Measurements from ENCODE around the gene MTMR8.
"Not testable (repeated sequence)": the region's sequence is repeated elsewhere in the genome, so short reads cannot be mapped to it uniquely, and the experiment has no call there.

The MTMR8 gene

DNA sequence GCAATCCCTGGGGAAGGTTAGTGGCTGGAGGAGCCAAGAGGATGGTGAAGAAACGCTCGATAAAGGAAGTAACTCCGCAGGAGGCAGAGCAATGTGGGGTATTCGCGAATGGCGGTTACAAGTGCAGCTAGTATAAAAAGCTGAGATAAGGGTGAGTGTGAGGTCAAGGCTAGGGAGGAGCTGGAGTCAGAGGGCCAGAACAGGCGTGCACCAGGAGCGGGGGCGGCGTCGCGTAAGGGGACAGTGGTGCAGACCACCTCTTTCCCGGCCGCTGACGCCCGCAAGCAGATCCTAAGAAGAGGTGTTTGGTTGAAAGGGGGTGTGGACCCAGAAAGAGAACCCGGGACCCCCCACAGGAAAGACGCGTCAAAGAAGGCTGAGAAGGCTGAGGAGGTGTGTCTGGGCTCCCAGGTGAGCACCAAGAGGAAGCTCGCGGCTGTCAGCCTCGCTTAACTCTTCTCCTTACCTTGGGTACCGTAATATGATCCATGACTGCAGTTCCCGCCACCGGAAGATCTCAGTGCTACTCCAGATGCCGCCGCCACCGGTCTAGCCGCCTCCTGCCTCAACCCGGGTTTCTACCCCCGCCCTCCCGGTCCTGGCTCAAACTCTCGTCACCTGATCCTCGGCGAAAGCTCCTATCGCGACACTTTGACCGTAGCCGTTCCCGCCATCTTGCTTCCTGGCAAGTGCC, at the start of gene MTMR8:
MTMR8 (minus strand) TSS at position 579 of the 694 bp plus-strand sequence; CDS start at position 490, 89 bp downstream.
- peak; percentile 52 for DNase-seq

DNA sequence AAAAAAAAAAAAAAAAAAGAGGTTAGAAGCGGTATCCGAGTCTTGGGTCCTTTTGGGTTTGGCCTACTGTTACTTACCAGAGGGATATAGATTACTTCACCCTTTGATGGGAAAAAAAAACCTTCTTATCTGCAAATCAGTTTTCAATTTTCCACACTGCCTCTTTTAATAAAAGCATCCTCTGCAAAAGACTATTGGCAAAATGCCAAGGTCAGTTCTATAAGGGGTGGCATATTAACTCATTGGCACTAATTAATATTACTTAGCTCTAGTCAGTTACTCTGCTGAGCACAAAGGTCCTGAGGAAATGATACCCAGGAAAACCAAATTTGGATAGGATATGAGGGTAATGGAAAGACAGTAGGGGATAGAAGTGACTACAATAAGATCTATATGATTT, 44.3 kb upstream of the MTMR8 start:
- no peak for DNase-seq

DNA sequence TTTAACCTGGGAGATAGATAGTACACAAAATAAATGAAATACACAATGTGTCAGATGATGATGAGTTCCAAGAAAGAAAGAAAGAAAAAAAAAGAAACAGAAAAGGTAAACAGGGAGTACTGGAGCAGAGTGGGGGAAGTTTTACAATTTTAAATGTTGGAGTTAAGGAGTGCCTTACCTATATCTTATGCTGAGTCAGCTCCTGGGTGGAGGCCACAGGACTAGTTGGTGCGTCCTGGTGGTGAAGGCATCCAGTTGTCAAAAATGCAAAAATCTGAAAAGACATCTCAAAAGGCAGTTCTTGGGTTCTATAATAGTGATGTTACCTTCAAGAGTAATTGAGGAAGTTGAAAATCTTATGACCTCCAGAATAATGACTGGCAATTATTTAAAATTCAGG, 42.4 kb upstream of the MTMR8 start:
- no peak for DNase-seq

DNA sequence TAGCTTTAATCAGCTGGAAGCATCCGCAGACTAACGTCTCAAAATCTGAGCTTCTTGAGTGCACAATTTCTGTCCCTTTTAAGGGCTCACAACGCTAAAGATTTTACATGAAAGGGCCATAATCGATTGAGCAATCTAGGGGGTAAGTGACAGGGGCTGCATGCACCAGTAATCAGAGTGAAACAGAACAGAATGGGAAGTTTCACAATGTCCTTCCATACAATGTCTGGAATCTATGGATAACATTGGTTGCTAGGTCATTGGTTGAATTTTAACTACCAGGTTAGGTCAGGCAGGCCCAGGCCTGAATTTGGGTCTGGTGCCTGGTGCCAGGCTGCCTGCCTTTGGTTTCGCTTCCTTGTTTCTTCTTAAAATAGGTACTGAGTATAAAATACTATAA, 42.0 kb upstream of the MTMR8 start:
- DNase-seq, result no peak

DNA sequence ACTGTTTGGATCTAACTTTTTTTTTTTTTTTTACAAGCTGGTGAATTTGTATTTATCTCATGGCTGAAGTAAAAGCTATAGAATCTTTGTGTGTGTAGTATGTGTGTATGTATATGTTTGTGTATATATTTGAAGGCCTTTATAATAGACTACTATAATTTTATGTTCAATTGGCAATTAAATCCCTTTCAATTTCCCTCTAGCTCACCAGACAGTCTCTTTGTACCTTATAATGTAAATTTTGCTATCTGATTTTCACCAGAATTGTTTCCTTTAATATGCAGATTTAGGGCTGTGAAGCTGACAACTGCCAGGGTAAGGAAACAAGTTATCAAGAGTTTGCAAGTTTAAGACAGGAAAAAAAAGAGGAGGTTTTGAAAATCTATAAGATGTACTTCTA, 33.1 kb upstream of the MTMR8 start:
- DNase-seq, result no peak

DNA sequence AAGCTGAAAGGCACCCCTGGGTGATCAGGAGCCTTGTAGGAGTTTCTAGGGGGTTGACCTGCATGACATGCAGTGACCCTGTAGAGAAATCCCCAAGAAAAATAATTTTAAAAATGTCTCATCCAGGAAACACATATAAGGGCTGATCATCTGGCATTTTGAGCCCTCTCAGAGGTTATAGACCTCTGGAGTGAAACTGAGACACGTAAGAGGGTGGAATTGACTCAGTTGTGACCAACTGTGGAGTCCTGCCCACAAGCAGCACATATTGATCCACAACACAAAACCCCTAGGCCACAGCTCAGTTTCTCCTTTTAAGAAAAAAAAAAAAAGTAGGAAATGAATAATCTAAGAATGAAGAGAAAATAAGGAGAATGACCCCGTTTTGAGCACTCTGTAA, 32.5 kb upstream of the MTMR8 start:
- DNase-seq, result no peak

DNA sequence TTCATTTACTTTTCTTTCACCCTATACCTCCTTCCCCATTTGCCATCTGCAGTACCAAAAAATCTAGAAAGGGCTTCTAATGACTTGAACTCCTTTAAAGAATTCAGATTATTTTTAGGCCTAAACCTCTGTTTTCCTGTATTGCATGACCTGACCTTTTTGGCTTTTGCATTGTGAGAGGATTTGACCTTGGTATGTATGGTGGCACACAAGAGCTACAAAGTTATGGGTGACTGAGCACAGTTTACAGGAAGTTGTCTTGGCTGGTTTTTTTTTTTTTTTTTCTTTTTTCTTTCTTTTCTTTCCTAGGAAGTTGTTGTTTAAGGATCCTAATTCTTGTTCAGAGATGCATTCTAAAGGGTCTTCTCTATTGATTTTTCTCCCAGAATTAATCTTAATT, 32.0 kb upstream of the MTMR8 start:
- no peak for DNase-seq

DNA sequence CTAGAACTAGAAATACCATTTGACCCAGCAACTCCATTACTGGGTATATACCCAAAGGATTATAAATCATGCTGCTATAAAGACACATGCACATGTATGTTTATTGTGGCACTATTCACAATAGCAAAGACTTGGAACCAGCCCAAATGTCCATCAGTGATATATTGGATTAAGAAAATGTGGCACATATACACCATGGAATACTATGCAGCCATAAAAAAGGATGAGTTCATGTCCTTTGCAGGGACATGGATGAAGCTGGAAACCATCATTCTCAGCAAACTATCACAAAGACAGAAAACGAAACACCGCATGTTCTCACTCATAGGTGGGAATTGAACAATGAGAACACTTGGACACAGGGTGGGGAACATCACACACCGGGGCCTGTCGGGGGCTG, 14.5 kb upstream of the MTMR8 start:
- not testable (repeated sequence) for DNase-seq

DNA sequence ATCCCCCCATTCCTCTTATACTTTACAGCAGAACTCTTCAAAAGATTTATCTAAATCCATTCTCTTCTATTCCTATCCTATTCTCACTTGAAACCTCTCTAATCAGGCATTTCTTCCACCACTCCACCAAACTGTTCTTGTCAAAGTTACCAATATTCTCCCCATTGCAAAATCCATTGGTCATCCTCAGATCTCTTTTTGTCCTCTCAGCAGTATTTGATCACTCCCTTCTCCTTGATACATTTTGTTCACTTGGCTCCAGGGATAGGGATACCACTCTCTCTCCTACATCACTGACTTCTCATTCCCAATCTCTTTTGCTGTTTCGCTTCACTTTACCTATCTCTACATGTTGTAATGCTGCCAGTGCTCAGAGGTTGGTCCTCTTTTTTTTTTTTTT, 2.8 kb upstream of the MTMR8 start:
- DNase-seq, result no peak

DNA sequence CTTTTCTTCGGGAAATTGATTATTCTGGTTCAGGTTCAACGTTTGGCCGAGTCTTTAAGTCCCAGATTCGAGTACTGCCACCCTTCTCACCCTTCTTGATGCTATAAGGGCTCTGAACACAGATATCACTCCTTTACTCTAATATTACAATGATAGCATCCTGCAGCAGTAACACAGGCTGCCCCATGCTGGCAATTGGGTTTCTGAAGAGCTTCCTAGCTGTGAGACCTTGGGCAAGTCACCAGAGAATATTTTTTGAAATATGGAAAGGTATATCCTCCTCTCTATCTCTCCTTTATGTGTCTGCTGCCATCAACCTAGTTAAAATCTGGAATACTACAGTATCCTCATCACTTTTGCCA, 297 bp upstream of the MTMR8 start:
- DNase-seq, result no peak

DNA sequence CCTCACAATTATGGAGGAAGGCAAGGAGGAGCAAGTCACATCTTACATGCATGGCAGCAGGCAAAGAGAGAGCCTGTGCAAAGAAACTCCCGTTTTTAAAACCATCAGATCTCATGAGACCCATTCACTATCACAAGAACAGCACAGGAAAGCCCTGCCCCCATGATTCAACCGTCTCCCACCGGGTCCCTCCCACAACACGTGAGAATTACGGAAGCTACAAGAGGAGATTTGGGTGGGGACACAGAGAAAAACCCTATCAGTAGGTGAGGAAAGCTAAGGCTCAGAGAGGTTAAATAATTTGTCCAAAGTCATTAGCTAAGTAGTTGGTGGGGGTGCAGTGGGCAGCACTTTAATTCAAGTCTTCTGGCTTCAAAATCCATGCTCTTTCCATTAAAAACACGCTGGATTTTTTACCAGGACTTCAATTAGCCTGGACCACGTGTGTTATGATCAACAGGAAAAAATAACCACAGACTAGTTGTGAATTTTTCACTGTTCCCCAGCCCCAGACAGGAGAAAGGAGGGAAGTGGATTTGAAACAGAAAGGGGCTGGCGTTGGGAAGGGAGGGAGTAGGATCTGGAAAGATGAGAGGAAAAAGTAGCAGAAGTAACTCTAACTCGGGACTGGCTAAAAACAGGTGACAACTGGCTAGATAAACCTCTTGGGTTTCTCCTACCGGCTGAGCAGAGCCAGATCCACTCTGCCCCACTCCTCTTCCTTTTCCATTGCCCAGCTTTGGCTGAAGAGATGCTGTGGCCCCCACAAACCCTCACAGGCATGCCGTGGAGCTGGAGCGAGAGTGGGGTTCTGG, 986 bp downstream of the MTMR8 start:
- DNase-seq, result no peak

DNA sequence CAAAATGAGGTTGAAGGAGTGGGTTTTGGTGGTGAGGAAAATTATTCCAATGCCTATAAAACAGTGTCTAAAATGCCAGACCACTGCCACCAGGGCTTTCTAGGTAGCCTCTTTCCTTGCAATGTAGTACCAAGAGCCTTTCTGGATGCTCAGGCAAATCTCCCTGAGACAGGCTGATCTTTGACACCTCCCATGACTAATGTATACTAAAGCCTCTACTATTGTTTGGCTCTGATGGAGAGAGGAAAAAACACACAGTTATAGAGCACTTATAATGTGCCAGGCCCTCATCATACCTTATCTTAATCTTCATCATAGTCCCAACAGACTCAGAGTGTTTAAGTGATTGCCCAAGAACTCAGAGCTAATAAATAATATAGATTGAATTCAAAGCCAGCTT, 5.8 kb downstream of the MTMR8 start:
- DNase-seq, result no peak

DNA sequence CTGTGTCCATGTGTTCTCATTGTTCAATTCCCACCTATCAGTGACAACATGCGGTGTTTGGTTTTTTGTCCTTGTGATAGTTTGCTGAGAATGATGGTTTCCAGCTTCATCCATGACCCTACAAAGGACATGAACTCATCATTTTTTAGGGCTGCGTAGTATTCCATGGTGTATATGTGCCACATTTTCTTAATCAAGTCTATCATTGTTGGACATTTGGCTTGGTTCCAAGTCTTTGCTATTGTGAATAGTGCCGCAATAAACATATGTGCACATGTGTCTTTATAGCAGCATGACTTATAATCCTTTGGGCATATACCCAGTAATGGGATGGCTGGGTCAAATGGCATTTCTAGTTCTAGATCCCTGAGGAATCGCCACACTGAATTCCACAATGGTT, 14.5 kb downstream of the MTMR8 start:
- not testable (repeated sequence) for DNase-seq

DNA sequence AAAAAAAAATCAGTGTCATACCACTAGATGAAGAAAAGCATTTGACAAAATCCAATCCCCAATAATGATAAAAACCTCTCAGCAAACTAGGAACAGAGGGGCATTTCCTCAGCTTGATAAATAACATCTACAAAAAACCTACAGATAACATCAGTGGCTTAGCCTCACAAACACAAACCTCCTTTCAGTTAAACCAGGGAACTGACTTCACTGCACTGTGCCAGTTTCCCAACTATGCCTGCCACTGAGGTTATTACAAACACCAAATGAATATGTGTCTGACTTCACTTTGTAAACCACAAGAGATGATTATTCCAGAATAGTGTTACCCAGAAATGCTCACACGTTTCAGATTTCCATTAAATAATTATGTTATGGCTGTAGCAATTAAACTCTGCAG, 15.3 kb downstream of the MTMR8 start:
- no peak for DNase-seq

DNA sequence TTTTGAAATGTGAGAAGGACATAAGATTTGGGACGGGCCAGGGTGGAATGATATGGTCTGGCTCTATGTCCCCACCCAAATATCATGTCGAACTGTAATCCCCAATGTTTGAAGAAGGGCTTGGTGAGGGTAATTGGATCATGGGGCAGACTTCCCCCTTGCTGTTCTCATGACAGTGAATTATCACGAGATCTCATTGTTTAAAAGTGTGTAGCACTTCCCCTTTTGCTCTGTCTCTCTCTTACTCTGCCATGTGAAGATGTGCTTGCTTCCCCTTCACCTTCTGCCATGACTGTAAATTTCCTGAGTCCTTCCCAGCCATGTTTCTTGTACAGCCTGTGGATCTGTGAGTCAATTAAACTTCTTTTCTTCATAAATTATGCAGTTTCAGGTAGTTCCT, 17.5 kb downstream of the MTMR8 start:
- DNase-seq, result no peak

DNA sequence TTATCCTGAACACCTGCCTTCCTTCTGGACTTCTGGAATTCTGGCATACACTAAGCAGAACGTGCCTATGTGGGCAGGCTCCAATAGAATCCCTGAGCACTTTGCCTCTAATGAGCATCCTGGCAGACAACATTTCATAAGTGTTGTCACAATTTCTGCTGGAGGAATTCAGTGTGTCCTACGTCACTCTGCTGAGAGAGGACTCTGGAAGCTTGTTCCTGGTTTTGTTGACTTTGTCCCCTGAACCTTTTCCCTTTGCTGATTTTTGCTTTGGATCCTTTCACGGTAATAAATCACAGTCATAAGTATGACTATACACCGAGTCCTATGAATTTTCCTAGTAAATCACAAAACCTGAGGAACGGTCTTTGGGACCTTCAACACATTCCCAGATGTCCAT, 43.2 kb downstream of the MTMR8 start:
- no peak for DNase-seq

DNA sequence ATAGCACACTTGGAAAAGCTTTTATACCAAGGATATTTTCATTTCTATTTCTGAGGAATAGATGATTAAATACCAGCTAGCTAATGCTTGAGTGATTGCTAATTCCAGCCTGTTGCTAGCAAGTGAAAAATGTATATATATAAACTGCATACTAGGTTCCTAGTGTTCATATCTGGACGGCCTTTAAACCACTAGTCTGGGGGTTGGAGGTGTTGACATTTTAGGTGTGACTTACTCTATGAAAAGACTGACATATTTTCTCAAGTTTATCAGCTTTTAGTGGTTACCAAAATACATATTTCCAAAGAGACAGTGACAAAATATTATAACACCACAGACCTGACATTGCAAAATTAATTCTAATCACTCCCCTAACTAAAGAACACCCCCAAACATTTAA, 44.7 kb downstream of the MTMR8 start:
- no peak for DNase-seq

DNA sequence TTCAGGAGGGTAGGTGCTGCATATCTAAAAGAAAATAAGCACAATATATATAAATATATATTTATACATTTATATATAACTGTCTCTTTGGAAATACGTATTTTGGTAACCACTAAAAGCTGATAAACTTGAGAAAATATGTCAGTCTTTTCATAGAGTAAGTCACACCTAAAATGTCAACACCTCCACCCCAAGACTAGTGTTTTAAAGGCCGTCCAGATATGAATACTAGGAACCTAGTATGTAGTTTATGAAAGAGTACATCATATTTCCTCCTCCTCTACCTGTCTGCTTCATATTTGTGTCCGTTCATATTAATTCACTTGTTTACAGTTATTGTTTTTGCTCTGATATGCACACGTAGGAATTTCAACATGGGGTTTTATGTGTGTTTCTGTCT, 45.2 kb downstream of the MTMR8 start:
- no peak for DNase-seq

DNA sequence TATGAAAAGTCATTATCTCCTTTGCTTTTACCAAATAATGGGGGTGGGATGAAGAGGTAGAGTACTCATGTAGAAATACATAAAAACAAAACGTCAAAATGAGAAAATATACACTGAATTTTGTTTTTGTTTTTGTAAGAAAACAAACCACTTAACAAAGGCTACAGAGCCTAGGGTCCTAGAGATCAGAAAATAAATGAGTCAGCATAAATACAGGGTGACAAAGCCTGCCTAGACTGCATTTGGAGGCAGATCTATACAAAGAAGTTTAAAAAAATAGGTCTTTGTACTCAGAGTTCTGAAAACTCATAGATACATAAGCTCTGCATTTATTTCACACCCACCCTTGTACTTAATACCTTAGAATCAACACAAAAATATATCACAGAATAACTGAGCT, 52.4 kb downstream of the MTMR8 start:
- DNase-seq, result no peak

DNA sequence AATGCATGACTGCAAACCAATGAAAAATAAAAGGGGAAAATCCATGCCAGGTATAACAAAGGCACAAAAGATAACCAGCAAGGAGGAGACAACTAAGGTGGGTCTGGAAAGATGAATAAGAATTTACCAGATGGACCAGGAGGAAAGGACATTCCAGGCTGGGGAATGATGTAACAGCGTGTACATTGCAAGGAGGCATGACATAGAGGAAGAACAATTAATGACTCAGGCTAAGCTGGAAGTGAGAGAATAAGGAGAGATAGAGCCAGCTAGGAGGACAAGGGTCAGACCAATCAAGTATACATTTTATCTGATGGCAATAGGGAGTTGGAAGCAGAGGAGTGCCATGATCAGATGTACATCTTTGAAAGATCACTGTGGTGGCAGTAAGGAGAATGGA, 57.0 kb downstream of the MTMR8 start:
- no peak for DNase-seq

DNA sequence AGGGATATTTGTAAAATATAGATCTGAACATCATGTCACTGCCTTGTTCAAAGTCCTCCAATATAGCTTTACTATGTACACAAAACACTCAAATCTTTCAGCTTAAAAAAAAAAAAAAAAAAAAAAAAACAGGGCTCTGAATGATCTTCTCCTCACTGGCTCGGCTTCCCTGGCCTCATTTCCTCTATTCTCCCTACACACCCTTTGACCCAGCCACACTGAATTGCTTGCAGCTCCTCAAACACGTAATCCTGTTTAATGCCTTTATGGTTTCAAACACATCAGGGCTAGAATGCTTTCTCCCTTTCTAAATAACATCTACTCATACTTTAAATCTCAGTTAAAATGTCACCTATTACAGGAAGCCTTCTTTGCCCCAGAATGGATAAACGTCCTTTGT, 60.8 kb downstream of the MTMR8 start:
- DNase-seq, result no peak

DNA sequence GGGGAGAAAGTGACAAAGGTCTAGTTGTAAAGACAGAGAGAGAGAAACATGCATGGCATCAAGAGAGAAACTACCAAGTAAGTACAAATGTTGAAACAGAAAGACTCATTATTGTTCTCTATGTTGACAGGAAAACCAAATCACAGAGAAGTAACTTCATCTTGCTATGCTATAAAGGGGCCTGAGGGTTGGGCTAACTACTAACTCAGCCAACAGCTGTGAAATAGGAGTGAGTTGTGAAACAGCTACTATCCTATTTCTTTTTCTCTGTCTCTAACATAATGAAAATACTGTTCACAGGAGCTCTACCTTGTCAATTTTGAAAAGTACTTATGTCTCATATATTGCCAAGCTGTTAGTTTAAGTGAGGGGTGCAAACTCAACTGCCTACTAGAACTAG, 65.0 kb downstream of the MTMR8 start:
- DNase-seq, result no peak

DNA sequence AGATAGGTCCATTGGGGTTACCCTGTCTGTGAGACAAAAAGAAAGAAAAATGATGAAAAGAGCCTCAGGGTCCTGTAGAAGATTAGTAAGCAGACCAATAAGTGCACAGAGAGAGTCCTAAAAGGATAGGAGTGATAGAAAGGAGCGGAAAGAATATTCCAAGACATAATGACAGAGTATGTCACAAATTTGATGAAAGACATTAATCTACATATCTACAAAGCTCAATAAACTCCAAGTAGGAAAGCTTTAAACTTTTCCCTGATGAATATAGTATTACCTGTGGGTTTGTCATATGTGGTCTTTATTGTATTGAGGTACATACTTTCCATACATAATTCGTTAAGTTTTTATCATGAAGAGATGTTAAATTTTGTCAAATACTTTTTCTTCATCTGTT, 73.7 kb downstream of the MTMR8 start:
- no peak for DNase-seq

DNA sequence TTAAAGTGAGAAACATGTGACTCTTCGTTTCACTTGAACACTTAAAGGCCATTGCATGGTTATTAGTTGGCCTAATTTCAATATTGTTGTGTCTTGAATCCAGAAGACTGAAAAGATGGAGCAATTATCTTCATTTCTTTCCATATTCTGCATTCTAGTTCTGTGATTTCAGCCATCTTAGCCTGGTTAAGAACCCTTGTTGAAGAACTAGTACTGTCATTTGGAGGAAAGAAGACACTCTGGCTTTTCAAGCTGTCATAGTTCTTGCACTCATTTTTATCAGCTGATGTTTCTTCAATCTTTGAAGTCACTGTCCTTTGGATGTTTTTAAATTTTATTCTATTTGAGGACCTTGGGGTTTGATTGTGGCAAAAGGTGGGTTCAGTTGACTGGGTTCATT, 81.6 kb downstream of the MTMR8 start:
- DNase-seq, result no peak

DNA sequence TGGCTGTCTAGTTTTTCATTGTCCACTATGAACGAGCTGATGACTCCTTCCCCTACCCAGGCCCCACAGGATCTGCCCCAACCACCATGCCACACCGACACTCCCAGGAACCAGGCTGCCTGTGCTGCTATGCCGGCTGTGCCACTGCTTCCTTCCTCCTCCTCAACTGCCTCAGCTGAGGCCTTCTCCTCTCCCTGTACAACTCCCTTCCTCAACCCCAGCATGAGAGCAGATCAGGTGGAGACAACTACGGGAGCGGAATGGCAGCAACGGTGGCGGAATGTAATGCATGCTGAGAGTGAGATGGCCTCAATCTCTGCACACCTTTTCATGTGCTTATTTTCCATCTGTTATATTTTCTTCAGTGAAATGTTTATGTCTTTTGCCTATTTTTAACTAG, 88.5 kb downstream of the MTMR8 start:
- no peak for DNase-seq

Measured in NCI-H510A treated with DMSO at 0.1 percent for 48 hours (cell line).